GM06990 (cell line): ENCODE measurements around the gene NCAM1.

ENCODE experiments used
- DNase-seq: peaks from one replicate; pipeline ENCODE4 v3.0.0-alpha.2; 2011; ENCODE audit not compliant: insufficient read length; ENCODE audit errors: extremely low read depth
- H3K27me3 ChIP-seq: replicated peaks from 2 replicates; pipeline ENCODE4 v1.6.0; 2011; ENCODE audit warnings: low read length; ENCODE audit not compliant: control insufficient read depth, insufficient read depth
- H3K36me3 ChIP-seq: 2 replicates; pipeline ENCODE4 v1.5.1; 2011; ENCODE audit warnings: low read length; ENCODE audit not compliant: control insufficient read depth, insufficient read depth
- H3K4me3 ChIP-seq: replicated peaks from 2 replicates; pipeline ENCODE4 v1.5.1; 2011; ENCODE audit warnings: low read depth, mild to moderate bottlenecking, control low read depth, low read length
- CTCF ChIP-seq: IDR thresholded peaks from 2 replicates; pipeline ENCODE4 v1.5.1; 2011; ENCODE audit warnings: low read length, control low read depth, mild to moderate bottlenecking, inconsistent platforms; ENCODE audit not compliant: insufficient read depth, poor library complexity, severe bottlenecking

Gene NCAM1

GRCh38 chr11:113065330-113065729 is 104.1 kb downstream of the NCAM1 start:
- Histone ChIP-seq H3K27me3 (no peaks in the 10 kb centered on the region; the same call in 1 of the 2 replicates), H3K4me3 (no peak overlapping the region), H3K36me3 (no peaks in the 10 kb centered on the region)
- TF ChIP-seq CTCF = no peak
- DNase-seq = no peak

GRCh38 chr11:113072237-113072858 is 111.1 kb downstream of the NCAM1 start:
- no peaks in the 10 kb centered on the region for H3K36me3 ChIP-seq
- no peaks in the 10 kb centered on the region; the same call in 1 of the 2 replicates for H3K27me3 ChIP-seq
- no peak overlapping the region for H3K4me3 ChIP-seq
- no peak for TF ChIP-seq CTCF
- DNase-seq = no peak

GRCh38 chr11:113073290-113073953 is 112.2 kb downstream of the NCAM1 start:
- DNase-seq = no peak
- Histone ChIP-seq H3K36me3 (no peaks in the 10 kb centered on the region), H3K27me3 (no peaks in the 10 kb centered on the region; the same call in 1 of the 2 replicates), H3K4me3 (no peak overlapping the region)
- TF ChIP-seq CTCF = no peak

- TF ChIP-seq CTCF = no peak
- DNase-seq = no peak
- Histone ChIP-seq H3K4me3 (no peak overlapping the region), H3K27me3 (no peaks in the 10 kb centered on the region), H3K36me3 (no peaks in the 10 kb centered on the region)
These were observed 114.4 kb downstream of the NCAM1 start for GRCh38 chr11:113075586-113076095.

GRCh38 chr11:113077379-113077778 is 116.2 kb downstream of the NCAM1 start:
- Histone ChIP-seq H3K4me3 (no peak overlapping the region), H3K36me3 (no peaks in the 10 kb centered on the region), H3K27me3 (no peaks in the 10 kb centered on the region)
- no peak for DNase-seq
- no peak for TF ChIP-seq CTCF
